ENCODE measurements around the gene GGTA1. TPM values are rescaled to one million over a fixed set of nuclear protein-coding genes. Genes with fewer than 3 reads are reported as not detected.

Gene GGTA1
- polyA plus RNA-seq, 1 donor (not counting 4 experiments of a cell fraction or from before 2014, with no cell fraction given): not detected

GRCh38 chr9:121483049-121483448 lies 16.6 kb downstream of the GGTA1 start:
- no peak for TF ChIP-seq EZH2 (IDR thresholded peaks at IDR 0.05; ENCODE audit: low read length)
- no peak for TF ChIP-seq CTCF (optimal IDR thresholded peaks at IDR 0.05 in 1 of 3, IDR thresholded peaks at IDR 0.05 in 1 of 3, conservative IDR thresholded peaks at IDR 0.05 in 1 of 3; ENCODE audit: extremely low read depth in 1 of 3, insufficient read depth in 2 of 3, low read length in 3 of 3)
- H3K9me3 ChIP-seq (ENCODE audit: control insufficient read depth, low read depth, low read length): no peaks in the 10 kb centered on the region
- dilution Hi-C loops (cut with MboI; ENCODE audit: extremely low pct_ligation_motif_present, low sequenced_read_pairs): no loop called here
- no peak overlapping the region for H3K4me3 ChIP-seq (ENCODE audit: control insufficient read depth in 2 of 3, extremely low read depth in 1 of 3, insufficient read depth in 2 of 3, low read depth in 1 of 3, low read length in 3 of 3)
- H3K4me1 ChIP-seq (ENCODE audit: control insufficient read depth, extremely low read depth, insufficient read depth, low read length): no peaks in the 10 kb centered on the region
- H3K36me3 ChIP-seq (ENCODE audit: control insufficient read depth in 2 of 2, extremely low read depth in 1 of 2, insufficient read depth in 2 of 2, low read length in 2 of 2): no peaks in the 10 kb centered on the region
- no peak overlapping the region for H3K9ac ChIP-seq (ENCODE audit: control insufficient read depth, extremely low read depth, insufficient read depth, low read length)
- H3K79me2 ChIP-seq (ENCODE audit: control insufficient read depth, insufficient read depth, low read length): no peaks in the 10 kb centered on the region
- no peak overlapping the region for H2AFZ ChIP-seq (ENCODE audit: control insufficient read depth, low read length)
- DNase-seq (ENCODE audit: low read depth, low spot score) (no peak), FAIRE-seq (no peak)
- no peak overlapping the region for H3K27ac ChIP-seq (ENCODE audit: control insufficient read depth, insufficient read depth, low read length)
- peaks cover 11% of the 10 kb centered on the region for H3K27me3 ChIP-seq (ENCODE audit: control insufficient read depth, extremely low read depth, insufficient read depth, low read length)
- no peaks in the 10 kb centered on the region for H4K20me1 ChIP-seq (ENCODE audit: control insufficient read depth, extremely low read depth, insufficient read depth, low read length)
- no peaks in the 10 kb centered on the region for H3K9me1 ChIP-seq (ENCODE audit: control insufficient read depth, extremely low read depth, insufficient read depth, low read length)
- no peak overlapping the region for H3K4me2 ChIP-seq (ENCODE audit: control insufficient read depth, extremely low read depth, insufficient read depth, low read depth, low read length)

- no peaks in the 10 kb centered on the region for H3K36me3 ChIP-seq (ENCODE audit: control insufficient read depth in 2 of 2, extremely low read depth in 1 of 2, insufficient read depth in 2 of 2, low read length in 2 of 2)
- no peak for TF ChIP-seq EZH2 (IDR thresholded peaks at IDR 0.05; ENCODE audit: low read length)
- TF ChIP-seq CTCF (optimal IDR thresholded peaks at IDR 0.05 in 1 of 3, IDR thresholded peaks at IDR 0.05 in 1 of 3, conservative IDR thresholded peaks at IDR 0.05 in 1 of 3; ENCODE audit: extremely low read depth in 1 of 3, insufficient read depth in 2 of 3, low read length in 3 of 3): no peak
- no peak overlapping the region for H3K4me2 ChIP-seq (ENCODE audit: control insufficient read depth, extremely low read depth, insufficient read depth, low read depth, low read length)
- H3K27me3 ChIP-seq (ENCODE audit: control insufficient read depth, extremely low read depth, insufficient read depth, low read length): peaks cover 21% of the 10 kb centered on the region
- no peaks in the 10 kb centered on the region for H4K20me1 ChIP-seq (ENCODE audit: control insufficient read depth, extremely low read depth, insufficient read depth, low read length)
- H3K27ac ChIP-seq (ENCODE audit: control insufficient read depth, insufficient read depth, low read length): no peak overlapping the region
- no peaks in the 10 kb centered on the region for H3K9me1 ChIP-seq (ENCODE audit: control insufficient read depth, extremely low read depth, insufficient read depth, low read length)
- H3K79me2 ChIP-seq (ENCODE audit: control insufficient read depth, insufficient read depth, low read length): no peaks in the 10 kb centered on the region
- H3K9ac ChIP-seq (ENCODE audit: control insufficient read depth, extremely low read depth, insufficient read depth, low read length): no peak overlapping the region
- H3K4me1 ChIP-seq (ENCODE audit: control insufficient read depth, extremely low read depth, insufficient read depth, low read length): no peaks in the 10 kb centered on the region
- no peak overlapping the region for H3K4me3 ChIP-seq (ENCODE audit: control insufficient read depth in 2 of 3, extremely low read depth in 1 of 3, insufficient read depth in 2 of 3, low read depth in 1 of 3, low read length in 3 of 3)
- dilution Hi-C loops (cut with MboI; ENCODE audit: extremely low pct_ligation_motif_present, low sequenced_read_pairs): no loop called here
- FAIRE-seq (no peak), DNase-seq (ENCODE audit: low read depth, low spot score) (no peak)
- no peaks in the 10 kb centered on the region for H3K9me3 ChIP-seq (ENCODE audit: control insufficient read depth, low read depth, low read length)
- H2AFZ ChIP-seq (ENCODE audit: control insufficient read depth, low read length): no peak overlapping the region
Measured at GRCh38 chr9:121478816-121479676, 20.6 kb downstream of the GGTA1 start.
